Transverse colon (tissue), 3 donors: ENCODE results near the gene CRYBG3.

Experiments used
- CTCF ChIP-seq, 5 experiments: fragments of 200-600 bp in 3 of 5; fragments of 450-650 bp in 2 of 5; sonication (generic) in 3 of 5; IDR thresholded peaks; 1 replicate in 2 of 5; 2 replicates in 3 of 5; pipeline ENCODE4 v1.5.1; 2016 to 2017; ENCODE audit warnings: antibody characterized with exemption in 5 of 5, inconsistent platforms in 3 of 5, mild to moderate bottlenecking in 2 of 5, moderate library complexity in 1 of 5
- POLR2A ChIP-seq: fragments of 450-650 bp; IDR thresholded peaks from one replicate; pipeline ENCODE4 v1.6.1; 2016; ENCODE audit warnings: antibody characterized with exemption, mild to moderate bottlenecking, moderate library complexity

GRCh38 chr3:97960993-97961766 is 139.4 kb downstream of the CRYBG3 start:
- TF ChIP-seq POLR2A (no peak), CTCF (IDR thresholded peaks at IDR 0.05) (no peak)
